Measurements from ENCODE around the gene DNAH7.

GRCh38 chr2:195721042-195721441 lies 347.6 kb downstream of the DNAH7 start:
- TF ChIP-seq CTCF (IDR thresholded peaks at IDR 0.05) (no peak), POLR2A (IDR thresholded peaks at IDR 0.05) (no peak)
